HG03175 (cell line): ENCODE measurements around the gene KCNT2.
"Not testable (repeated sequence)": the region's sequence is repeated elsewhere in the genome, so short reads cannot be mapped to it uniquely, and the experiment has no call there.

Source experiments
- ATAC-seq: cut with Tn5 transposase; IDR thresholded peaks from one replicate; pipeline ENCODE4 v1.9.1; 2021; ENCODE audit warnings: mild to moderate bottlenecking, moderate library complexity; ENCODE audit not compliant: unreplicated experiment

Gene KCNT2

DNA sequence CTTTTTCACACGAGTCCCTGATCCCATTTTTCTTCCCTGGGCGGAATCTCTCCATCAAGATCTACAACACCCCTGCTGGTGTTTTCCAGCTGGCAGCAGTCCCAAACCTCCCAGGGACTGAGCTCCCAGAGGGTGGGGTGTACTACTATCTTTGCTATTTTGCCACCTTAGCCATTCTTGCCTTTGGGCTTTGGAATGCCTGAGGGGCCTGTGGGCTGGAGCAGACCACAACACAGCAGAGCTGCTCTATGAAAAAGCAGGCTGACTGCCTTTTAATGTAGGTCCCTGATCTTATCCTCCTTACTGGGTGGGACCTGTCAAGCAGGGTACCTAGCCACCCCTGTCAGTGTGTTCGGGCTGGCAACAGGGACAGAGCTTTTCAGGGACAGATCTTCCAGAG, 91.9 kb downstream of the KCNT2 start:
- no peak for ATAC-seq

DNA sequence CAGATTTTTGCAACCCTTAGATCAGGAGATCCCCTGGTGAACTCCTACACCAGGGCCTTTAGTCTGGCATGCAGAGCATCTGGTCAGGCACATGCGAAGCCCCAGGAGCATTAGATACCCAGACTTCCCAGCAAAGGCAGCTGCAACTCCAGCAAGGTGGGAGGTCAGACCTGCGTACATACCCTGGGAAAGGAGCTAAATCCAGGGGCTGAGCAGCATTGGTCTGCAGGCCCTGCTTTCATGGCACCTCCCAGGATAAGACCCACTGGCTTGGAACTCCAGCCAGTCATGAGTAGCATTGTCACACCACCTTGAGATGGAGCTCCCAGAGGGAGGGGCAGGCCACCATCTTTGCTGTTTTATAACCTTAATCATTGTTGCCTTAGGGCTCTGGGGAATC, 92.3 kb downstream of the KCNT2 start:
- ATAC-seq = no peak

DNA sequence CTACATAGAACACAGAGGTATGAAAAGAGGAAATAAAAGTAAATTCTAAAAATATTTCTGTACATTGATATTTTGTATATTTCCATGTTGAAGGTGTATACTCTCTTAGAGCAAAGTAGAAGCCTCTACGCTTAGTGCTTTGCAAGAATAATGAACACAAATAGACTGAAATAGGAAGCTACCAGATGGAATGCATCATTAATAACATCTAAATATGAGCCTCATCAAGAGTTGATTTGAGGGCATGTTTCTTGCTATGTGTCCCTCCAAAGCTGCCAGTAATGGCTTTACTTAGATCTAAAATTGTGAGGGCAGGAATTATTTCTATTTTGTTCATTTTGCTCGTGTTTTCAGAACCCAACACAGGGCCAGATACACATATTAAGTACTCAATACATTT, 94.4 kb downstream of the KCNT2 start:
- no peak for ATAC-seq

DNA sequence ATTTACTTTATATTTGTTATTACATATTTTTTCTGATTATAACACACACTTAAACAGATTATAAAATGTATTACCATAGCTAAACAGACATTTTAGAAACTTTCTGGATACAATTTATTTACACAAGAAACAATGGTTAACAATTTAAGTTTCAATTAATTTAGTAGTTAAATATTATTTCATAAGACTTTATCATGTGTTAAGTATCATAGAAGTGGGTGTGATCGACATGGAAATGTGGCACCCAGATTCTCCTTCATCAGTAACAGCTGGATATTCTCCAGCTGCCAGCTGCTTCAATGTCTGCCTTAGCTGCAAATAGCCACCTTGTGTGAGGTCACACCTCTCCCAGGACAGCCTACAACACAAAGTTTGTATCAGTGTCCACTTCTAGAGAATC, 97.8 kb downstream of the KCNT2 start:
- ATAC-seq = no peak

DNA sequence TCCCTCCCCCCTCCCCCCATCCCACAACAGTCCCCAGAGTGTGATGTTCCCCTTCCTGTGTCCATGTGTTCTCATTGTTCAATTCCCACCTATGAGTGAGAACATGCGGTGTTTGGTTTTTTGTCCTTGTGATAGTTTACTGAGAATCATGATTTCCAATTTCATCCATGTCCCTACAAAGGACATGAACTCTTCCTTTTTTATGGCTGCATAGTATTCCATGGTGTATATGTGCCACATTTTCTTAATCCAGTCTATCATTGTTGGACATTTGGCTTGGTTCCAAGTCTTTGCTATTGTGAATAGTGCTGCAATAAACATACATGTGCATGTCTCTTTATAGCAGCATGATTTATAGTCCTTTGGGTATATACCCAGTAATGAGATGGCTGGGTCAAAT, 104.0 kb downstream of the KCNT2 start:
- not testable (repeated sequence) for ATAC-seq

DNA sequence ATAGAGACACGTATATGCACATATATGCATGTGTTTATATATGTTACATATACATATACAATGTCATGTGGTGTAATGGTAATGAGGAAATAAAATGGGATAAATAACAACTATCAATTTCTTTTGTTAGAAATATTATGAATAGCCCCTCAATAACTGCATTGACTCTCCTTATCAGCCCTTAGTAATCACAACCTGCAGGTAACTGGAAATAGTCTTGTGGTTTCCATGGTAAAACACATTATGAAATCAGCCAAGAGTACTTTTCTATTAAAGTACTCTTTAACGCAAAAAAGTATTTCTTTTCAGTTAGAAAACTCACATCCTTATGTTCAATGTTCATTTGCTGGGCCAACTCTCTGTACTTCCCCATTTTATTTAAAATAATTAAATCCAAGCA, 105.8 kb downstream of the KCNT2 start:
- ATAC-seq = no peak

DNA sequence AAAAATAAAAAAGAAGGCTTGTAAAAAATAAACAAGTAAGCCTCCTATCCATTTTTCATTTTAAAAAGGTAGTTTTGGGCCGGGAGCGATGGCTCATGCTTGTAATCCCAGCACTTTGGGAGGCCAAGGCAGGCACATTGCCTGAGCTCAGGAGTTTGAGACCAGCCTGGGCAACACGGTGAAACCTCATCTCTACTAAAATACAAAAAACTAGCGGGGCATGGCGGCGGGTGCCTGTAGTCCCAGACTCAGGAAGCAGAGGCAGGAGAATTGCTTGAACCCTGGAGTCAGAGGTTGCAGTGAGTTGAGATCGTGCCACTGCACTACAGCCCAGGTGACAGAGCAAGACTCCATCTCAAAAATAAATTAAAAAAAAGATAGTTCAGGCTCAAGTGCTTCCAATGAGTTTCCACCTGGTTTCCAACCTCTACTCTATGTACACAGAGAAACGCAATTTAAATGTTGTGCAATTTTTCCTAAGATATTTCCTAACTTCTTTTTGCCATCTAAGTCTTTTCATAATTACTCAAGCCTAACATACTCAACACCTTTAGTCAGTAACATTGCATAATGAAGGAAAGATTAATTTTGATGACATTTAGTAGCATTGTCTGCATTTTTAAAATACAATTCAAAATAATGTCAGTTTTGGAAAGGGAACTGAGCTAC, 106.3 kb downstream of the KCNT2 start:
- ATAC-seq = no peak

DNA sequence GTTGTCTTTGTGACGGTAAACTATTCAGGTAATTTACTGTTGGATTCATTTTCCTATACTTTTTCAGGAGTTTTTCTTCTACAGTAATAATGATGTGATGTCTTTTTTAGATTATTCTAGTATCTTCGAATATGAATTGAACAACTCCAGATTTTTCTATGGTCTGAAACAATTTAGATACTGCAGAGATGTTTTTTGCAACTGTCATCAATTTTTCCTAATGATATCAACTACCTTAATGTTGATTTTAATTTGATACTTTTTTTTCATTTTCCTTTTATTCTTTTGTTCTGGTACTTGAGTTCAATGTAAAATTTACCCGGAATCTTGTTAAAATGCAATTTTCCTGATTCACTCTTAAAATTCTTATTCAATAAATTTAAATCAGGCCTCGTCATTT, 110.4 kb downstream of the KCNT2 start:
- no peak for ATAC-seq

DNA sequence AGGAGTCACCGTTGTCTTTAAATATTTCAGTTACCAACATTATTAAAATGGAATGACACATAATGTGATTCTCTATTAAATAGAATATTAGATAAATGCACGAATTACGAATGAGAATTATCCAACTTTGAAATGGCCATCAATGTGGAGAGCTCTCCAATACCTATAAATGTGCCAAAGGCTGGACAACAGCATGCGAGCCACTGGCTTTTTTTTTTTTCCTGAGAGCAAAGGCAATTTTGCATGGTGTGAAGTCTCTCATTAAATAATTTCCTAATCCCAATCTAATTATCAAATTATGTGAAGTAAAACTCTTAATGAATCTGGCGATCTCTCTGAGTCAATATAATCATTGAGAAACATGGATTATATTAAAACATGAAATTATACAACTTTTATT, 113.5 kb downstream of the KCNT2 start:
- ATAC-seq = no peak

DNA sequence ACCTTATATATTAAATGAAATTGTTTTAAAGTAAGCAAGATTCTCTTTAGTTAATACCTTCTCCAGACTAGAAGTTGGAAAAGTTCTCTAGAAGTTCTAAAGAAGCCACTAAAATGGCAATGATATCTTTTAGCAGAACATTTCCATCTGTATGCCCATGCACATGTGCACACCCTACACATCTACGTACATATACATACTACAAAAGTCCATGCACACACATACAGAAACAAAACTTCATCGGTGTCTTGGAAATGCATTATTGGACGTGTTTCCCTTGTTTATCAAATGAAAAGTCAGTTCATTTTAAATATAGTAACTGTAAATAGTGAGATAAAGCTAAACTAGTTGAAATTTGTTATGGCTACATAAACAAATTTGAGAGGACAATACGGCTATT, 114.4 kb downstream of the KCNT2 start:
- no peak for ATAC-seq

DNA sequence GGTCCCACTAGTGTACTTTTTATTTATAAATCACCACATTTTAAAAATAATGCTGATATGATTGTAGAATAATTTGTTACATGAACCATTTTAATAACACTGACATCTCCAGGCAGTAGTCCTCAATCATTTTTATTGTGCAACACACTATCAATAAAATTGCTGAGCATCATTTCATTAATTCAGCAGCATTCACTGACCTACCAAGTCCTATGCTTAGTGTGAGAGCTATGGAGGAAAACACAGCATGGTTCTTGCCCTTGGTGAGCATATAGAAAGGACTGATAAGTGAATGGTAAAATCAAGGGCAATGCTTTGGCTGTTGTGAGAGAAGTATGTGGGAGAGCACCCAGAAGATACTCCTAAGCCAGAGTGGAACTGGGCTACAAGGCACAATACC, 119.7 kb downstream of the KCNT2 start:
- no peak for ATAC-seq

DNA sequence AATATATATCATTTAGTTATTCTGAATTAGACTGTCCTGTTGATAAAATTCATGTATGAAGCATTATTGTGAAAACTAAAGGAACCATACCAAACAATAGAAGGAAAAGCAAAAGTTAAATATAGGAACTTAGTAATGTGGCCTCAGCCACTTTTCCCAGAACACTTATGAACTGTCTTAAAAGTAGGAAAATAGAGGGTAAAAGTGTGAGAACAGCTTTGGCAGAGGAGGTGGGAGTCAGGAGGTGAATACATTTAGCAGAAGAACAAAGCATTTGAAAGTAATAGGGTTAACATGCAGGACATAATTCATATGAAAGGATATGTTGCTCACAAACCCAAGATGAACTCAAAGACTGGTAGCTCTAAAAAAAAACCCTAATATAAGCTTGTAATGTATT, 121.9 kb downstream of the KCNT2 start:
- ATAC-seq = no peak

DNA sequence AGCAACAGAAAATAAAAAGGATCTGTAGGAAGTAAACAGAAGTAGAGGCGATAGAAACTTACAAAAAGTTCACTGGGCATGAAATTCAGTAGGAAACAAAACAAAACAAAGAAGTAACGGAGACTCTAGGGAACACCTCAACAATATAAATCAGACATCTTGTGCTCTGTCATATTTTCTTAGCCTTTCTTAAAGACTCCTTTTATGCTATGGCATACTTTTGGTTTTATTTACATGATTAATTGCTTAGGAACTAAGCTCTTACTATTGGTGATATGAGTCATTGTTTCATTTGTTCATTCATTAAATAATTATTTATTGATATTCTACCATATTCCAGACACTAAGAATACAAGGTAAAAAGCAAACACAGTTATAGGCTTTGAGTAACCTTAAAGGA, 126.6 kb downstream of the KCNT2 start:
- ATAC-seq = no peak

DNA sequence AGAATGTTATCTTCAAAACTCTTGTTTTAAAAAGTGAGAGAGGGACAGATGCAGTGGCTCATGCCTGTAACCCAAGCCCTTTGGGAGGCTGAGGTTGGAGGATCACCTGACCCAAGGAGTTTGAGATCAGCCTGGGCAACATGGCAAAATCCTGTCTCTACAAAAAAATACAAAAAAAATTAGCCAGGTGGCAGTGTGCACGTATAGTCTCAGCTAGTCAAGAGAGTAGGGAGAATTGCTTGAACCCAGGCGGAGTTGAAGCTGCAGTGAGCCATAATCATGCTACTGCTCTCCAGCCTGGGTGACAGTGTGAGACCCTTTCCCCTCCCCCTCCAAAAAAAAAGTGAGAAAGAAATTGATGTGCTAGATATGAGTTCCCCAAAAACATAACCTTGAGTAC, 131.0 kb downstream of the KCNT2 start:
- ATAC-seq = no peak

DNA sequence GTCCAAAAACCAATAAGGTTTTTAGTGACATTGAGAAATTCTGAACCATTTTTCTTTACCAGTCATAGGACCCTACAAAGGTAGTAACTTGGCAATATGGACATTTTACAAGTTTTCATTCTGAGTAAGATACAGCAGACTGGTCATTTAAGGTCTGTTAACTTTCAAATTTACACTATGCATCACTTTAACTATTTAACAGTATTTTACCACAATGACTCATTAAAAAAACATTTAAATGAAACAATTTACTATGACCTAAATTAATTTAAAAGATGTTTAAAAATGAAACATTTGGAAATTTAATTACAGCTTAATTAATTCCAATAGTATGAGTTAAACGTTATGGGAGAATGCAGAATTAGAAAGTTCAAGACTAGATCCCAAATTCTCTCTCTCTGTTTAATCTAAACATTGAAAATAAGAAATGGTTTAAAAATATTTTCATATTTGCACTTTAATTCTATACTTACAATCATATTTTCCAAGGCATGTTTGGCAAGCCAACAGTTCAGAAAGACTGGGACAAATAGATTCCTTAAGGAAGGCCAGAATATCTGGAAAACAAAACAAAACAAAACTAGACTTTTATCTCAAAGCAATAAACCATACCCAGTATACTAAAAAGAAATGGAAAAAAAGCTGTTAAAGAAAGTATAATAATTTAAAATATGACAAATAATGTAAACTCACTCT, 140.9 kb downstream of the KCNT2 start:
- ATAC-seq = no peak

DNA sequence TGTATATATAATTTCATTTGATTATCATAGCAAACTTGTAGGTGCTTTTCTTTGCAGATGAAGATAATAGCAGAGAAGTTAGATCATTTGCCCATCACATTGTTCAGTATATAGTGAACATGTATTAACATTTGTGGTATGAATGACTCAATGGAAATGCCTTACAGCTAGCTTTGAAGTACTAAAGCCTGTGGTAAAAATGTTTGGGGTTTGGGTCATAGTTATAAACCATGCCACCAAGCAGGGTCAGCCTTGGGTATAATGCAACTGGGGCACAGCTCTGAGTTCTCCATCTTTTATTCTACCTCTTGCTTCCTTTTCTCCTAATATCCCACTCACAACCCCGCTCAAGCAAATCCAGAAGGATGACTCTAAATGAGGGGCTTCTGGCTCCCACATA, 141.6 kb downstream of the KCNT2 start:
- no peak for ATAC-seq

DNA sequence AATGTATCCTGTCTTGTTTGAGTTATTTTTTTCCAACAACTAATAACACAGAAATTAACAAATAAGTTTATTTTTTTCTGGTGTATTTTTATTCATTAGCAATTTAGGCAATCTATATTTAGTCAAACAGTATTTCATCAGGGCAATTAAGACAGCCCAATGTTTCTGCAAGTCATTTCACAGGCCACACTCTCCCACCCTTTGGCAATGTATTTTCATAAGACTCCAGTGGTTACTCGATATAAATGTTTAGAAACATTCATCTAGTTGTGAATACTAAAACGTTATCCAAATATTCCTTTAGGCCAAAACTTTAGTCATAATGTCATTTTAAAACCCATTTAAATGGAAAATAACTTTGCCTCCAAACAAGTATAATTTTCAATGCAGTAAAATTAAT, 142.1 kb downstream of the KCNT2 start:
- ATAC-seq = no peak

DNA sequence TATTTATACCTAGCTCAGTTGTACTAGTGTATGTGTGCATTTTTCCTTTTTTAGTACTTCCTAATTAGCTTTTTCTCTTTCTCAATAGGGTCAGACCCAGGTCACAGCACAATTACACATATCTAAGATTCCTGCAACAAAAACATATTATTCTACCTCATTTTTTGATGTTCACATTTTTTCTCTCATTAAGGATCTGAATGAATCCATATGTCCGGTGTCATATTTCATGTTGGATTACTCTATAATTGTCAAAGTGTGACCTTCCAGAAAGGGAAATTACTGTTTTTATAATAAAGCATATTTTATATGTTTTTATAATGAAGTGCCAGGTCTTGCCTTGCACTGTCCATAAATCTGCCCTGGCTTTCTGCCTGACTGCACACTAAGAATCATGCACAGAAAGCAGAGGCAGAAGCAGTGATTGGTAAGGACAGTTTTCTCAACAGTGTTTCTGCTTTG, 143.7 kb downstream of the KCNT2 start:
- ATAC-seq = no peak

DNA sequence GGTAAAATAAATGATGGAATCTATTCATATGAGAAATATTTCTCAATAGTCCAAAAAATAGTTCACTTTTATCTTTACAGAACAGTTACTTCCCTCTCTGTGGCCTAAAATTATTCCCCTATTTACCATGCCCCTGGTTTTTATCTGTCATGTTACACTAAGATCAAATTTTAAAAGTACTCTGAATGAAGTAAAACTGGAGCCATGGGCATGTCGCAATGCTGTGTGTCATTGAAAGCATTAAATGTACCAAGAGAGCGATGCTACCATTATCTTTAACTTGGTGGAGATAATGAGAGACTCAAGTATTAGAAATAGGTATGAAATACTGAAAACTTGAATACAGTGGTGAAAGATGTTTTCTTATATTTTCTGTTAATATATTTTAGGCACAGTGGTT, 146.2 kb downstream of the KCNT2 start:
- no peak for ATAC-seq

DNA sequence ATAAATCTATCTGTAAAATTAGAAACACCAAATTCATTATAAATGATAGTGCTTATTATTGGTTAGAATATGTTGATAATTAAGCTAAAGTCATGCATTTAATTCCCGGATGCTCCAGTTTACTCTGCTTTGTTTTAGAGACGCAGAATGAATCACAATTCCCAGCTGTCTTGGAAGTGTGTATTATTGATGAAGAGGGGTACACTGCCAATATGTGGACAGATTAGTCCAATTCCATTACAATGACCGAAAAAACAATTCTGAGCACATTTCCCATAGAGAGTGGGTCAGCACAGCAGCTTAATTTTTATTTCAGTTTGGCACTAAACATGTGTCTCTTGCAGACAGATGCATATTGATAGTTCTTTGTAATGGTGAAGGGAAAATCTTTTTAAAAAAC, 146.7 kb downstream of the KCNT2 start:
- ATAC-seq = no peak

DNA sequence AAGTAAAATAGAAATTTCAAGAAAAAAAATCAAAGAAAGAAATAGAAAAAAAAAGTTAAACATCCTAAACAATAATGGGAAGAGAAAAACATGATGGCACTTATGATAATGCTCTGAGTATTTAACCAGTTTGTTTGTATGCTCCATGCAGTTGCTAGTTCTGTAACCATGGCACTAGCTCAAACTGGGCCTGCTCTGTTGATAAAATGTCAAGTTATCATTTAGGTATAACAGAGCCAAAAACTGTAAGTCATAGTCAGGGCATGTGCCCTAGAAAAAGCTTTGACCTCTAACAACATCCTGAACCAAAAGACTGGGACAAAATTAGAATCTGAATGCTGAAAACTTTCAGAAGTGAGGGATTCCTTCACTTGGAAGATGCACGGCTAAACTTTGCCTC, 148.9 kb downstream of the KCNT2 start:
- ATAC-seq = no peak

DNA sequence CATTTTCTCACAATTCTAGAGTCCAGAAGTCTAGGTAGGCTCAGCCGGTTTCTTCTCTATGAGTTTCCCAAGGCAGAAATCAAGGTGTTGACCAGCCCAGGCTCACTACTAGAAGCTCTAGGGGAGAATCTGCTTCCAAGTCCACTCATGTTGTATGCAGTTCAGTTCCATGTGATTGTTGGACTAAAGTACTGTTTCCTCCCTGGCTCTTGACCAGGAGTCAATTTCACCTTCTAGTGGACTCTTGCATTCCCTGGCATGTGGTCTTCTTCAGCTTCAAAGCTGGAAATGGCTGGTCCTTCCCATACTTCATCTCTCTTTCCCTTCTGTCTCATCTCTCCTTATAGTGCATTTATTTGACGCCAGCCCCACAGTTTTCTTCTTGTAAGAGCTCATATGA, 153.4 kb downstream of the KCNT2 start:
- no peak for ATAC-seq

DNA sequence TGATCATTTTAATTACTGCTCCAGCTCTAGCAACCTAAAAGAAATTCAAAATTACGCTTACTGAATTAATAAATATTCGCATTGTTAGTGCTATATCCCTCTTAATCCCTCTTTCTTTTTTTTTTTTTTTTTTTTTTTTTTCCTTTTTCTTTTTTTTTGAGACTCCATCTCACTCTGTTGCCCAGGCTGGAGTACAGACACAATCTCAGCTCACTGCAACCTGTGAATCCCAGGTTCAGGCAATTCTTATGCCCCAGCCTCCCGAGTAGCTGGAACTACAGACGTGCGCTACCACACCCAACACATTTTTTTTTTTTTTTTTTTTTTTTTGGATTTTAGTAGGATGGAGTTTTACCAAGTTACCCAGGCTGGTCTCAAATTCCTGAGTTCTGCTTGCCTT, 157.1 kb downstream of the KCNT2 start:
- ATAC-seq = no peak
